Astrocyte (in vitro differentiated cells and primary cell): ENCODE results near the gene SND1. TPM values are rescaled to one million over a fixed set of nuclear protein-coding genes. Genes with fewer than 3 reads are reported as not detected.

Source experiments
- DNase-seq: peaks from one replicate; pipeline ENCODE4 v3.0.0-alpha.2; 2010; ENCODE audit warnings: low read depth
- FAIRE-seq: peaks from 2 replicates; lab custom pipeline; 2011; peaks lifted over from hg19 to GRCh38; lab: Jason Lieb, UNC
- H2AFZ ChIP-seq: 2 replicates; pipeline ENCODE4 v1.6.0; 2012; ENCODE audit warnings: low read depth, low read length, inconsistent platforms
- H3K27ac ChIP-seq: 2 replicates; pipeline ENCODE4 v1.5.1; 2011; ENCODE audit warnings: low read depth, low read length, inconsistent platforms
- H3K27me3 ChIP-seq: 2 replicates; pipeline ENCODE4 v1.6.0; 2011; ENCODE audit warnings: low read length, inconsistent platforms; ENCODE audit not compliant: insufficient read depth
- H3K36me3 ChIP-seq: 2 replicates; pipeline ENCODE4 v1.5.1; 2011; ENCODE audit warnings: low read length, inconsistent platforms; ENCODE audit not compliant: insufficient read depth
- H3K4me1 ChIP-seq: 2 replicates; pipeline ENCODE4 v1.5.1; 2011; ENCODE audit warnings: low read length, inconsistent platforms; ENCODE audit not compliant: insufficient read depth
- H3K4me2 ChIP-seq: 2 replicates; pipeline ENCODE4 v1.6.0; 2012; ENCODE audit warnings: low read length, inconsistent platforms
- H3K4me3 ChIP-seq: 2 replicates; pipeline ENCODE4 v1.5.1; 2011; ENCODE audit warnings: low read depth, mild to moderate bottlenecking, low read length, inconsistent platforms; ENCODE audit not compliant: insufficient read depth
- H3K79me2 ChIP-seq: 2 replicates; pipeline ENCODE4 v1.6.0; 2012; ENCODE audit warnings: mild to moderate bottlenecking, low read length, inconsistent platforms; ENCODE audit not compliant: insufficient read depth
- H3K9ac ChIP-seq: 2 replicates; pipeline ENCODE4 v1.6.0; 2012; ENCODE audit warnings: mild to moderate bottlenecking, low read length, inconsistent platforms
- H3K9me3 ChIP-seq: 2 replicates; pipeline ENCODE4 v1.5.1; 2012; ENCODE audit warnings: low read depth, mild to moderate bottlenecking, low read length, inconsistent platforms; ENCODE audit not compliant: insufficient read depth
- H4K20me1 ChIP-seq: 2 replicates; pipeline ENCODE4 v1.6.0; 2012; ENCODE audit warnings: low read length, inconsistent platforms; ENCODE audit not compliant: insufficient read depth
- H3K27ac Mint-ChIP-seq: one replicate; pipeline ENCODE4 v1.8.0; 2021; ENCODE audit warnings: mild to moderate bottlenecking, mixed read lengths; ENCODE audit not compliant: unreplicated experiment
- H3K27me3 Mint-ChIP-seq: one replicate; pipeline ENCODE4 v1.8.0; 2021; ENCODE audit warnings: low read depth, mixed read lengths; ENCODE audit not compliant: unreplicated experiment
- H3K36me3 Mint-ChIP-seq: one replicate; pipeline ENCODE4 v1.8.0; 2021; ENCODE audit warnings: low read depth, mixed read lengths; ENCODE audit not compliant: unreplicated experiment
- H3K4me1 Mint-ChIP-seq: one replicate; pipeline ENCODE4 v1.8.0; 2021; ENCODE audit warnings: low read depth, mixed read lengths; ENCODE audit not compliant: unreplicated experiment
- H3K4me3 Mint-ChIP-seq: one replicate; pipeline ENCODE4 v1.8.0; 2021; ENCODE audit warnings: mild to moderate bottlenecking, moderate library complexity, mixed read lengths; ENCODE audit not compliant: unreplicated experiment
- H3K9me3 Mint-ChIP-seq: one replicate; pipeline ENCODE4 v1.8.0; 2021; ENCODE audit warnings: mild to moderate bottlenecking, mixed read lengths; ENCODE audit not compliant: unreplicated experiment
- CTCF ChIP-seq: IDR thresholded peaks from 2 replicates; pipeline ENCODE4 v1.5.1; 2011; ENCODE audit warnings: low read depth, mild to moderate bottlenecking, inconsistent platforms, low read length, moderate library complexity; ENCODE audit not compliant: insufficient read depth
- EZH2 ChIP-seq: IDR thresholded peaks from 2 replicates; pipeline ENCODE4 v1.6.1; 2012; ENCODE audit warnings: mild to moderate bottlenecking, low read length, inconsistent platforms; ENCODE audit not compliant: insufficient read depth
- total RNA-seq: library from RNA; stranded (reverse); gene quantifications from 2 replicates; pipeline ENCODE4 v1.2.1, GENCODE V29; 2021

The SND1 gene
- total RNA-seq, 1 donor from 2014 or later, result 267 TPM

- H4K20me1 ChIP-seq, result peaks cover 98% of the 10 kb centered on the region
- no peak for FAIRE-seq
- no peak overlapping the region for H3K4me3 Mint-ChIP-seq
These were observed 386.1 kb downstream of the SND1 start for GRCh38 chr7:128037880-128038619.

DNA sequence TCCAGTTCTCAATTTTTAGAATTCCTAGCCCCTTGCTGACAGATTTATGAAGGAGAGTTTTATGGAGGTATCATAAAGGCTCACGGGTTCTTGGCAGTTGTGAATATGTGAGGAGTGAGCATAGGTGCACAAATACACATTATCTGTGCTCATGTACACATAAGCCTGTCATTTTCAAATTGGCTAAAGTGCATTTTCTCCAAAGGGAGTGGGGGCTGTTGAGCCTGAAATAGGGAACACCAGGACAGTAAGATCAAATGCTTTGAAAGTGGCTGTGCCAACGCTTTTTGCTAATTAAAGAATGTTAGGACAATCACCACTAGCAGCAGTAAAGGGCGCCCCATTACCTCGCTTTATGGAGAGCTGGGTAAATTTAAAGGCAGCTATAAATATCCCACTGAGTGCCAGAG is 387.6 kb downstream of the SND1 start:
- FAIRE-seq, result no peak
- peaks cover 10% of the 10 kb centered on the region for H3K36me3 Mint-ChIP-seq

More at GRCh38 chr7:128037880-128038619, 386.1 kb downstream of the SND1 start:
- Histone ChIP-seq H3K27ac (no peak overlapping the region), H3K9me3 (no peaks in the 10 kb centered on the region), H3K4me3 (no peak overlapping the region), H3K4me1 (peaks cover 15% of the 10 kb centered on the region), H3K4me2 (no peak overlapping the region), H3K79me2 (peaks cover 8% of the 10 kb centered on the region), H3K36me3 (no peaks in the 10 kb centered on the region), H3K27me3 (no peaks in the 10 kb centered on the region), H2AFZ (no peak overlapping the region), H3K9ac (no peak overlapping the region)
- no peak overlapping the region for H3K27ac Mint-ChIP-seq
- H3K27me3 Mint-ChIP-seq, result no peaks in the 10 kb centered on the region
- no peaks in the 10 kb centered on the region for H3K9me3 Mint-ChIP-seq
- peaks cover 10% of the 10 kb centered on the region for H3K36me3 Mint-ChIP-seq
- no peak for DNase-seq
- no peak for TF ChIP-seq EZH2
- TF ChIP-seq CTCF, result no peak
- H3K4me1 Mint-ChIP-seq, result peaks cover 31% of the 10 kb centered on the region

More for the DNA sequence above, 387.6 kb downstream of the SND1 start:
- Mint-ChIP-seq H3K4me1 (peaks cover 21% of the 10 kb centered on the region), H3K27me3 (no peaks in the 10 kb centered on the region), H3K27ac (no peak overlapping the region), H3K4me3 (no peak overlapping the region), H3K9me3 (no peaks in the 10 kb centered on the region)
- Histone ChIP-seq H3K9ac (no peak overlapping the region), H2AFZ (no peak overlapping the region), H3K27ac (no peak overlapping the region), H3K4me1 (peaks cover 10% of the 10 kb centered on the region), H4K20me1 (peaks cover 92% of the 10 kb centered on the region), H3K79me2 (no peaks in the 10 kb centered on the region), H3K36me3 (peaks cover 5% of the 10 kb centered on the region), H3K4me3 (no peak overlapping the region), H3K9me3 (no peaks in the 10 kb centered on the region), H3K4me2 (no peak overlapping the region), H3K27me3 (no peaks in the 10 kb centered on the region)
- TF ChIP-seq EZH2 (no peak), CTCF (no peak)
- no peak for DNase-seq
